Tibial nerve (tissue), 4 donors: ENCODE data around the gene NCOA5.

Experiments used
- CTCF ChIP-seq, 5 experiments: fragments of 200-600 bp in 3 of 5; fragments of 450-650 bp in 2 of 5; sonication (generic) in 3 of 5; IDR thresholded peaks; one replicate each; pipeline ENCODE4 v1.5.1; 2016 to 2019; ENCODE audit warnings: antibody characterized with exemption in 5 of 5, mild to moderate bottlenecking in 3 of 5, moderate library complexity in 2 of 5
- EP300 ChIP-seq, 2 donors: sonication (generic); formaldehyde crosslinking; IDR thresholded peaks; one replicate each; pipeline ENCODE4 v1.6.1; 2017; ENCODE audit warnings: antibody characterized with exemption in 2 of 2, mild to moderate bottlenecking in 1 of 2
- POLR2A ChIP-seq, 2 donors: fragments of 450-650 bp; IDR thresholded peaks; one replicate each; pipeline ENCODE4 v1.6.1; 2017; ENCODE audit warnings: antibody characterized with exemption in 2 of 2, mild to moderate bottlenecking in 2 of 2, moderate library complexity in 2 of 2

GRCh38 chr20:46070215-46070900, 19.4 kb downstream of the NCOA5 start:
- TF ChIP-seq CTCF (IDR thresholded peaks at IDR 0.05) (no peak), POLR2A (IDR thresholded peaks at IDR 0.05) (no peak), EP300 (IDR thresholded peaks at IDR 0.05) (no peak)
